ENCODE data around the gene BMERB1.
A peak's percentile ranks its signal among the peaks of the same experiment; 100 is the strongest.
"Not testable (repeated sequence)": the region's sequence is repeated elsewhere in the genome, so short reads cannot be mapped to it uniquely, and the experiment has no call there.

Gene BMERB1

DNA sequence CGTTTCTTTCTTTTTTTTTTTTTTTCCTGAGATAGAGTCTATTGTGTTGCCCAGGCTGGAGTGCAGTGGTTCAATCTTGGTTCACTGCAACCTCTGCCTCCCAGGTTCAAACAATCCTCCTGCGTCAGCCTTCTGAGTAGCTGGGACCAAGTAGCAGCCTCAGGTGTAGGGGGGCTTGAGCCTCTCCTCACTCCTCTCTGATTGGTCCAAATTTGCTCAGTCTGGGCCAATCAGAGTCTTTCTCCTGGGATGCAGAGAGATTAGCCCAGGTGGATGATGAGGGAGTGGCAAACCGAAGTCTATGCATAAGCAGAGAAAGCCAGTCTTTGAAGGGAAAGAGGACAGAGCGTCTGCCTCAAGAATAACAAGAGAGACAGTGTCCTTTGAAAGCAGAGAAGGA is 99.0 kb downstream of the BMERB1 start:
- no peak for TF ChIP-seq JUND (IDR thresholded peaks at IDR 0.05; ENCODE audit: low read depth)
- in situ Hi-C loops (cut with HindIII; ENCODE audit: low pct_unique_long_range_greater_than_20kb, low sequenced_read_pairs): no loop called here
- no peak for DNase-seq (ENCODE audit: low read depth in 1 of 2, low spot score in 1 of 2)

DNA sequence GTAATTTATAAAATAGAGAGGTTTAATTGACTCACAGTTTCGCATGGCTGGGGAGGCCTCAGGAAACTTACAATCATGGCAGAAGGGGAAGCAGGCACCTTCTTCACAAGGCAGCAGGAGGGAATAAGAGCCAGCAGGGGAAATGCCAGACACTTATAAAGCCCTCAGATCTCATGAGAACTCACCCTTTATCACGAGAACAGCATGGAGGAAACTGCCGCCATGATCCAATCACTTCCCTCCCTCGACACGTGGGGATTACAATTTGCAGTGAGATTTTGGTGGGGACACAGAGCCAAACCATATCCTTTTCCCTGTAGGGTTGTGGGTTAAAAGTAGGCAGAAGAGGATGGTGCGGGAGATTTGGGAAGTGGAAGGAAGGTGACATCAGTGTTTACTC is 101.4 kb downstream of the BMERB1 start:
- TF ChIP-seq JUND (IDR thresholded peaks at IDR 0.05; ENCODE audit: low read depth): no peak
- in situ Hi-C loops (cut with HindIII; ENCODE audit: low pct_unique_long_range_greater_than_20kb, low sequenced_read_pairs): no loop called here
- DNase-seq (ENCODE audit: low read depth in 1 of 2, low spot score in 1 of 2): no peak

DNA sequence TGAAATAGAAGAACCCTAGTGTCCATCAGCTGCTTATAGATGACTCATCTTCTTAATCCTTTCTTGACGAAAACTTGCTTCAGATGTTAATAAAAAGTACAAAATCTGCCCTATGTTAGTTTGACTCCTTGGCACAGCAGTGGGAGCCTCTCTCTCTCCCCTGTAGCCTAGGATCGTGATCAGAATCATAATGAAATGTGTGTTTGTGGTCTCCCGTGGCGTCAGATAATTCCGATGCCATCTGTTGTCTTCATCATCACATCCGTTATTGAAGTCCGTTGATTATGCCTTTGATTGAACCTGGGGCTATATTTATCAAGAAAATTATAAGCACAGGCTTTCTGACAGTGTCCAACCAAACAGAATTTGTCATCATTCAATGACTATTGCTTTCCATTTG is 102.5 kb downstream of the BMERB1 start:
- TF ChIP-seq JUND (IDR thresholded peaks at IDR 0.05; ENCODE audit: low read depth): no peak
- no peak for DNase-seq (ENCODE audit: low read depth in 1 of 2, low spot score in 1 of 2)
- in situ Hi-C loops (cut with HindIII; ENCODE audit: low pct_unique_long_range_greater_than_20kb, low sequenced_read_pairs): no loop called here

DNA sequence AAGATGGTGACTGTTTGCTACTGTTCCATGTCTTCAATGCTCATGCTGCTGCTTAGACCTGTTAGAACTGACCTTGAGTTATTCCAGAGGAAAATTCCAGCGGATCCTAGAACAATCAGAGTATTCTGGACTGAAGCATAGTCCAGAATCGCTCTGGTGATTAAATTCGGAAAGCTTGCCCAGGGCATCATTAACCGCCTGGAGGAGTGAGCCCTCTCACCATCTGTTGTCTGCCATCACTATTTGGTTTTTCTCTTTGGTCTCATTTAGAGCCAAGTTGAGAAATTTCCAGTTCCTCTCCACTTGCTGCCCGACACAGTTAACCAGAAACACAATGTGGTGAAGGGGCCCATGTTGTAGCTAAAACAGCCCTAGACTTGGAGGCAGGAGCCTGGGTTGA is 104.1 kb downstream of the BMERB1 start:
- in situ Hi-C loops (cut with HindIII; ENCODE audit: low pct_unique_long_range_greater_than_20kb, low sequenced_read_pairs): no loop called here
- no peak for DNase-seq (ENCODE audit: low read depth in 1 of 2, low spot score in 1 of 2)
- TF ChIP-seq JUND (IDR thresholded peaks at IDR 0.05; ENCODE audit: low read depth): no peak

DNA sequence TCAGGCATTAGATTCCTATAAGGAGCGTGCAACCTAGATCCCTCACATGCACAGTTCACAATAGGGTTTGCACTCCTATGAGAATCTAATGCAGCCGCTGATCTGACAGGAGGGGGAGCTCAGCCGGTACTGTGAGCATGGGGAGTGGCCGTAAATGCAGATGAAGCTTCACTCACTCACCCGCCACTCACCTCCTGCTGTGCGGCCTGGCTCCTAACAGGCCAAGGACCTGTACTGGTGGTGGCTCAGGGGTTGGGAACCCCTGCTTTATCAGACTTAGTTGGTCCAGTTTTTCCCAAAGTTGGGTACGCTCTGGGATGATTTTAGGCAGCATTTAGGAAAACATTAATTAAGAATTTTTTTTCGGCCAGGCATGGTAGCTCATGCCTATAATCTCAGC is 104.8 kb downstream of the BMERB1 start:
- in situ Hi-C loops (cut with HindIII; ENCODE audit: low pct_unique_long_range_greater_than_20kb, low sequenced_read_pairs): no loop called here
- DNase-seq (ENCODE audit: low read depth in 1 of 2, low spot score in 1 of 2): no peak

DNA sequence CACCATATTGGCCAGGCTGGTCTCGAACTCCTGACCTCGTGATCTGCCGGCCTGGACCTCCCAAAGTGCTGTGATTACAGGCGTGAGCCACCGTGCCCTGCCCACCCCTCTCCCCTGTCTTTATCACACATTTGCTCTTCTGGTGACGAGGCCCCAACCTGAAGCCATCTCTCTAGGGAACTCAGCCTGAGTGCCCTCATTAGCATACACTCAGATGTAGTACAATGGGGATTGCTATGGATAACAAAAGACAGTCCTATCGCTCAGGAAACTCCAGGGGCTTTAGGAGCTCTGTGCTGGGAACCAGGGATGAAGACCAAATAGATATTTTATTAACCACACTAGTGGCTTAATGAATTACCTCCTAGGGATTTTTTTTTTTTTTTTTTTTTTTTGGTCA is 107.9 kb downstream of the BMERB1 start:
- TF ChIP-seq JUND (IDR thresholded peaks at IDR 0.05; ENCODE audit: low read depth): no peak
- no peak for DNase-seq (ENCODE audit: low read depth in 1 of 2, low spot score in 1 of 2)
- in situ Hi-C loops (cut with HindIII; ENCODE audit: low pct_unique_long_range_greater_than_20kb, low sequenced_read_pairs): no loop called here

More for the DNA sequence above, 104.8 kb downstream of the BMERB1 start:
- no peak for TF ChIP-seq JUND (IDR thresholded peaks at IDR 0.05; ENCODE audit: low read depth)

DNA sequence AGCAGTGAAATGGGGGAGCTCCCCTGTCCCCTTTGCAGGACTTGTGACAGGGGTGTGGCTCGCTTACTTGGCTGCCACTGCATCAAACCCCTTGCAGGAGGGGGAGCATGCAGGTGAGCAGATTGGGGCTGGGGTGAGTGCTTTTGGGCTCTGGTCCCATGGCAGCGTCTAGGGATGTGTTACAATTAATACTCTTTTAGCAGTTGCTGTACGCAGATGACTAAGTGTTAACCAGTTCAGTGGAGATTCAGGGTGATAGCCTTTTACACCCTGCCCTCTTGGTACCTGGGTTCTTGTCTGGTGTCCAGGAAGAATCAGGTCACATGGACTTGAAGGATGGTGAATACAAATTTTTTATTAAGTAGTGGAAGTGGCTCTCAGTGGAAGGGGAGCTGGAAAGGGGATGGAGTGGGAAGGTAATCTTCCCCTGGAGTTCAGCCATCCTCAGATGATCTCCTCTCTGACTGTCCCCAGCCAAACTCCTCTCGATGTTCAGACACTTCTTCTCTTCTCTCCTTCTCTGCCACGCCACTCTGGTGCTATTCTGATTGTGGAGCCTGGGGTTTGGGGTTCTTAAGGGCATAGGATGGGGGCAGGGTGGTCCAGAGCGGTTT is 108.5 kb downstream of the BMERB1 start:
- no peak for TF ChIP-seq JUND (IDR thresholded peaks at IDR 0.05; ENCODE audit: low read depth)
- in situ Hi-C loops (cut with HindIII; ENCODE audit: low pct_unique_long_range_greater_than_20kb, low sequenced_read_pairs): no loop called here

DNA sequence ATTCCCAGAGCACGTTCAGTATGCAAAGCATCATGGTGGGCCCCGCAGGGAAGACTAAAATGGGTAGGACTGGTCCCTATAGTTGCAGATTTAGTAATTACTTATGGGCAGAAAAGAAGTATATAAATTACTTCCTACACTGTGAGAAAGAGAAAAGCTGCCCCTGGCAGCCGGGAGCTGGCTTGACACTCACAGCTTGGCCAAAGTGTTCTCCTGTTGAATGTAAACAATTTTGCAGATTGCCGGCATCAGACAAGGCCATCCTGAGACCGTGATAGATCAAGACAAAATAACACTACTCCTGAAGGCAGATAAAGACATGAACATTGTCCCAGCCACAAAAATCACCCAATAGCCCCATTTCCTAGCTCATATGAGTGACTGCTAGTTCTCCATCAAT is 110.0 kb downstream of the BMERB1 start:
- TF ChIP-seq JUND (IDR thresholded peaks at IDR 0.05; ENCODE audit: low read depth): no peak
- in situ Hi-C loops (cut with HindIII; ENCODE audit: low pct_unique_long_range_greater_than_20kb, low sequenced_read_pairs): no loop called here
- DNase-seq (ENCODE audit: low read depth in 1 of 2, low spot score in 1 of 2): no peak

More for the DNA sequence above, 108.5 kb downstream of the BMERB1 start:
- DNase-seq (ENCODE audit: low read depth in 1 of 2, low spot score in 1 of 2): peak in 1 of 2 experiments; percentile 11

DNA sequence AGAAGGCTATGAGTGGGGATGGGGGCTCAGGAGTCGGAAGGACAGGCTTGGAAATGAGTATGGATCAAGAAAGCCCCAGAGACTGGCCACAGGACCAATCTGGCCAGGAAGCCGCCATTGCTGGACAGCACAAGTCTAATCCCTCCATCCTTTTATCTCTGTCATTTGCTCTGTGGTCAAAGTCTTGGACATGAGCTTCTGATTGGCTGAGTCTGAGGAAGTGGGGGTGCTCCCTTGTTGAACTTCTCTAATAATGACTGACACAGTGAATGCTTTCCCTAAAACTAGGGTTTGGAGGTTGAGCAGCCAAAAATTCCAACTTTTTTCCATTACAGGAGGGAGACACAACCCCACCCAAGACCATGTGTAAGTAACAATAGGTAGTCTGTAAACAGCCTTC is 111.2 kb downstream of the BMERB1 start:
- in situ Hi-C loops (cut with HindIII; ENCODE audit: low pct_unique_long_range_greater_than_20kb, low sequenced_read_pairs): no loop called here
- no peak for TF ChIP-seq JUND (IDR thresholded peaks at IDR 0.05; ENCODE audit: low read depth)
- DNase-seq (ENCODE audit: low read depth in 1 of 2, low spot score in 1 of 2): no peak

DNA sequence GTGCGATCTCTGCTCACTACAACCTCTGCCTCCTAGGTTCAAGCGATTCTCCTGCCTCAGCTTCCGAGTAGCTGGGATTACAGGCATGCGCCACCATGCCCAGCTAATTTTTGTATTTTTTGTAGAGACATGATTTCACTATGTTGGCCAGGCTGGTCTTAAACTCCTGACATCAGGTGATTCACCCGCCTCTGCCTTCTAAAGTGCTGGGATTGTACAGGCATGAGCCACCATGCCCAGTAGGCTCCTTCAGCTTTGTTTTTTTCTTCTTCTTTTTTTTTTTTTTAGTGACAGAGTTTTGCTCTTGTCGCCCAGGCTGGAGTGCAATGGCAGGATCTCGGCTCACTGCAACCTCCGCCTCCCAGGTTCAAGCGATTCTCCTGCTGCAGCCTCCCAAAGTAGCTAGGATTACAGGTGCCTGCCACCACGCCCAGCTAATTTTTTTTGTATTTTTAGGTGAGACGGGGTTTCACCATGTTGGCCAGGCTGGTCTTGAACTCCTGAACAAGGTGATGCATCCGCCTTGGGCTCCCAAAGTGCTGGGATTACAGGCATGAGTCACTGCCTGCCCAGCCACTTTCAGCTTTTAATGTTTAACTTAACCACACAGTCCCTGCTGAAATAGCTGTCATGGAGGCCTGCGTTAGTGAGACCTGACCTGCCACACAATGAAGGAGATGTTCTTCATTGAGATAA is 112.8 kb downstream of the BMERB1 start:
- DNase-seq (ENCODE audit: low read depth in 1 of 2, low spot score in 1 of 2); in situ Hi-C loops (cut with HindIII; ENCODE audit: low pct_unique_long_range_greater_than_20kb, low sequenced_read_pairs): not testable (repeated sequence)

DNA sequence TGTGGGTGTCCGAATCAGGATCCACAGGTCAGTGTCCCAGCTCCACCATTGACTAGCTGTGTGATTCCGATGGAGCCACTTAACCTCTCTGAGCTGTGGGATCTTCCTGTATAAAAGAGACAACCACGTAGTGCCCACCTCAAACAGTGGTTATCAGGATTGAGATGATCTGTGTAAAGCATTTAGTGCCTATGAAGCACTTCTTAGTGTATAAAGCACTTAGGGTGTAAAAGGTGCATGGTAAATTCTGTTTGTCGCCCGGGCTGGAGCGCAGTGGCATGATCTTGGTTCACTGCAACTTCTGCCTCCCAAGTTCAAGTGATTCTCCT is 113.3 kb downstream of the BMERB1 start:
- in situ Hi-C loops (cut with HindIII; ENCODE audit: low pct_unique_long_range_greater_than_20kb, low sequenced_read_pairs): no loop called here
- TF ChIP-seq JUND (IDR thresholded peaks at IDR 0.05; ENCODE audit: low read depth): no peak
- DNase-seq (ENCODE audit: low read depth in 1 of 2, low spot score in 1 of 2): no peak

DNA sequence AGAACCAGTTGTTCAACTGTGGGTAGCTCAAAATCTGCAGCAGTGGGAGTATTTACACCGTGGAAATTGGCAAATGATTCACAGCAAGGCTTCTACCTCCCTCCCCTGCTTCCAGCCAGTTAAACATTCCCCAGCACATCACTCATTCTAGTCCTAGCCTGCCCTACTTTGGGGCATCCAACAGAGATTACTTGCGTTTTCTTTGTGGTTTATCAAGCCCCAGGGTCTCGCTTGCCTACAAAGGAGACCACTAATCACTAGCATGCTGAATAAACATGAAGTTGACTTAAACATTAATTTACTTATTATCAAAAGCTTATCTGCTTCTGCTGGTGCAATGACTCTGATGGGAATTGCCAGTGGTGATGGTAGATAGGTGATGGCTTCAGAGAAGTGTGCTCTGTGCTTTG is 114.1 kb downstream of the BMERB1 start:
- in situ Hi-C loops (cut with HindIII; ENCODE audit: low pct_unique_long_range_greater_than_20kb, low sequenced_read_pairs): no loop called here
- no peak for TF ChIP-seq JUND (IDR thresholded peaks at IDR 0.05; ENCODE audit: low read depth)
- no peak for DNase-seq (ENCODE audit: low read depth in 1 of 2, low spot score in 1 of 2)

DNA sequence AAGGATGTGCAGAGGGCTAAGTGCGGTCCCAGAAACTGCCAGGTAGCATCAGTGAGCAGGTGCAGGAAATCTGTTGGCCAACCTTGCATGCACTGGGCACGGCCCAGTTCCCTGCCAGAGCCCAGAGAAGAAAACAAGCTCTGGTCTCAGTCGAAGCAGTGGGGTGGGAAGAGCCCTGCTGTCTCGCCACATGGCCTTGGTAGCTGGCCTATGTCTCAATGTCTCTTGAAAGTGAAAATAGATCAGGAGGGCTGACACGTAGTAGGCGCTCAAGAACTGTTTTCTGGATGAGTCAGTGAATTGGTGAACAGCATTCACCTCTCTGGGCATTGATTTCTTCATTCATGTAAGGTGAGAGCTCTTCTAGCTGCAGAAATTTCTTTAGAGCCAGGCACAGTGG is 118.1 kb downstream of the BMERB1 start:
- no peak for DNase-seq (ENCODE audit: low read depth in 1 of 2, low spot score in 1 of 2)
- in situ Hi-C loops (cut with HindIII; ENCODE audit: low pct_unique_long_range_greater_than_20kb, low sequenced_read_pairs): no loop called here
- TF ChIP-seq JUND (IDR thresholded peaks at IDR 0.05; ENCODE audit: low read depth): no peak

Data from T47D (cell line).